NB4 (cell line): ENCODE results near the gene HADH.

ENCODE experiments used
- DNase-seq: peaks from one replicate; pipeline ENCODE4 v3.0.0; 2010; ENCODE audit warnings: low read depth
- H3K4me3 ChIP-seq: one replicate; pipeline ENCODE4 v1.5.1; 2011; ENCODE audit warnings: mild to moderate bottlenecking, low read depth, low read length, moderate library complexity
- CTCF ChIP-seq: IDR thresholded peaks from one replicate; pipeline ENCODE4 v1.5.1; 2012; ENCODE audit warnings: low read depth, low read length
- MAX ChIP-seq: IDR thresholded peaks from 2 replicates; pipeline ENCODE4 v1.6.1; 2011; ENCODE audit warnings: low read depth, low read length
- MYC ChIP-seq: IDR thresholded peaks from 2 replicates; pipeline ENCODE4 v1.6.1; 2011; ENCODE audit warnings: low read depth, low read length
- POLR2A ChIP-seq: IDR thresholded peaks from 2 replicates; pipeline ENCODE4 v1.6.1; 2011; ENCODE audit warnings: mild to moderate bottlenecking; ENCODE audit not compliant: insufficient read length; ENCODE audit errors: extremely low read depth

The HADH gene

GRCh38 chr4:107993969-107994368 is 4.3 kb downstream of the HADH start:
- peak; percentile 45 for DNase-seq
- TF ChIP-seq MAX (no peak), POLR2A (no peak), CTCF (no peak), MYC (no peak)
- no peak overlapping the region for H3K4me3 ChIP-seq

GRCh38 chr4:107994894-107995293 is 5.2 kb downstream of the HADH start:
- no peak overlapping the region for H3K4me3 ChIP-seq
- no peak for DNase-seq
- TF ChIP-seq CTCF (no peak), POLR2A (no peak), MYC (no peak), MAX (no peak)

GRCh38 chr4:107996949-107997788 is 7.5 kb downstream of the HADH start:
- TF ChIP-seq MYC (no peak), POLR2A (no peak), MAX (no peak), CTCF (no peak)
- no peak for DNase-seq
- no peak overlapping the region for H3K4me3 ChIP-seq

GRCh38 chr4:107997794-107998193 is 8.1 kb downstream of the HADH start:
- no peak for TF ChIP-seq POLR2A
- TF ChIP-seq MAX, result no peak
- no peak for TF ChIP-seq MYC
- TF ChIP-seq CTCF, result no peak
- DNase-seq, result no peak
- H3K4me3 ChIP-seq, result no peak overlapping the region

GRCh38 chr4:107999932-108000539 is 10.3 kb downstream of the HADH start:
- no peak for TF ChIP-seq MAX
- no peak for TF ChIP-seq POLR2A
- TF ChIP-seq MYC, result no peak
- no peak for TF ChIP-seq CTCF
- DNase-seq, result peak; percentile 42
- no peak overlapping the region for H3K4me3 ChIP-seq
